ENCODE measurements around the gene HOXD8.

DNA sequence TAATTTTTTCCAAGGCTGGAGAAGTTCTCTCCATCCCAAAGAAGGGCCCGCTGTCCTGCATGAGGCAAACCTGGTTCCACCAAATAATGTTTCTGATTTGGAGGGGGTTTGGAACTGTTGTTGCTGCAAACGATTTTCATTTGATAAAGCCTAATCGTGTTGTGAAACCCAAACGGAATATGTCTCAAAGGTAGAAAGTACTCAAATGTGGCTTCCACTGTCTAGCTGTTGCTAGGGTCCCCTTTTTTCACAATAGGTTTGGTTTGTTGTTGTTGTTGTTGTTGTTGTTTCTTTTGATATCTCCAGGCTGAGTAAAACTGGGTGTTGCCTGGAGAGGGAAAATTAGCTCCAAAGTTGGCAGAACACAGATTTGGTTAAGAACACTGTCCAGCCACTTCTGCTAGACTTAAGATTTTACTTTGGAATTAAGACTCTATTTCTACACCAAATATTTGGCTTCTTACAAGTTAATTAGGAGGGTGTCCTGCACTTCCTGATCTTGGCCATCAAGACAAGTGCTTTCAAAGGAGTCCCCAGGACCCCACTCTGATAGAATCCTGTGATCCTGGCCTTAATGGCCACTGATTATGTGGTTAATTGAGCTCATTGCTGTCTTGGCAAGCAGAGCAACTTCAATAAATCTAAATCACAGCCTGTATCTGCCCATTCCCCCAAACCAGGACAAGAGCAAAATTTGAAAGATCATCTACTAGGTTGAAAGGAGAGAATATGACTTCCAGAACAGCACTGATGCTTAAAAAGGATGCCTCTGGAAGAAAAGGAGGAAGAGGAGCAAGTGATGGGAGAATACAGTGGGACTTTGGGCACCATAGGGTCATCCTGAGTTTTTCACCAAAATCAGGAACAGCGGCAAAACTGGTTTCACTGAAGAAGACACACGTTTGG, 40.3 kb upstream of the HOXD8 start:
- TF ChIP-seq, protein P1, sequence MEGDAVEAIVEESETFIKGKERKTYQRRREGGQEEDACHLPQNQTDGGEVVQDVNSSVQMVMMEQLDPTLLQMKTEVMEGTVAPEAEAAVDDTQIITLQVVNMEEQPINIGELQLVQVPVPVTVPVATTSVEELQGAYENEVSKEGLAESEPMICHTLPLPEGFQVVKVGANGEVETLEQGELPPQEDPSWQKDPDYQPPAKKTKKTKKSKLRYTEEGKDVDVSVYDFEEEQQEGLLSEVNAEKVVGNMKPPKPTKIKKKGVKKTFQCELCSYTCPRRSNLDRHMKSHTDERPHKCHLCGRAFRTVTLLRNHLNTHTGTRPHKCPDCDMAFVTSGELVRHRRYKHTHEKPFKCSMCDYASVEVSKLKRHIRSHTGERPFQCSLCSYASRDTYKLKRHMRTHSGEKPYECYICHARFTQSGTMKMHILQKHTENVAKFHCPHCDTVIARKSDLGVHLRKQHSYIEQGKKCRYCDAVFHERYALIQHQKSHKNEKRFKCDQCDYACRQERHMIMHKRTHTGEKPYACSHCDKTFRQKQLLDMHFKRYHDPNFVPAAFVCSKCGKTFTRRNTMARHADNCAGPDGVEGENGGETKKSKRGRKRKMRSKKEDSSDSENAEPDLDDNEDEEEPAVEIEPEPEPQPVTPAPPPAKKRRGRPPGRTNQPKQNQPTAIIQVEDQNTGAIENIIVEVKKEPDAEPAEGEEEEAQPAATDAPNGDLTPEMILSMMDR (IDR thresholded peaks at IDR 0.05) = no peak
- TF ChIP-seq POLR2A (IDR thresholded peaks at IDR 0.05) (no peak), POLR2AphosphoS5 (IDR thresholded peaks at IDR 0.05) (no peak), EP300 (IDR thresholded peaks at IDR 0.05; ENCODE audit: low read depth) (no peak)
